Measurements from ENCODE around the gene KPNA3. TPM values are rescaled to one million over a fixed set of nuclear protein-coding genes. Genes with fewer than 3 reads are reported as not detected.

Gene KPNA3
- total RNA-seq, 1 experiment from 2014 or later, result 36.8 TPM

DNA sequence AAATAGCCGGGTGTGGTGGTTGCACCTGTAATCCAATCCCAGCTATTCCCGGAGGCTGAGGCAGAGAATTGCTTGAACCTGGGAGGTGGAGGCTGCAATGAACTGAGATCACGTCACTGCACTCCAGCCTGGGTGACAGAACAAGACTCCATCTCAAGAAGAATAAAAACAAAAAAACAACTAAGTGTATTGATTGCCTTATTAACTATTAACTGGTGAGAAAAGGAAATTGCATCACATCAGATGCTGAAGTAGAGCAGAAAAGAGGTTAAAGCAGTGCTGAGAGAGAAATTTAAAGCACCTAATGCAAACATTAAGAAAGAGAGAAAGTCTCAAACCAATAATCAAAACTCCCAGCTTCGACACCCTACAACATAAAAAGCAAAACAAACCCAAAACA is 38.3 kb downstream of the KPNA3 start:
- ATAC-seq, result no peak
- Histone ChIP-seq H3K4me1 (ENCODE audit: control insufficient read depth, insufficient read depth, low read length) (no peaks in the 10 kb centered on the region), H3K9me3 (ENCODE audit: control insufficient read depth, insufficient read depth, low read depth, low read length) (no peaks in the 10 kb centered on the region), H3K36me3 (ENCODE audit: control insufficient read depth, insufficient read depth, low read length) (no peaks in the 10 kb centered on the region), H3K4me3 (ENCODE audit: low read depth in 2 of 2, low read length in 2 of 2) (no peak overlapping the region), H3K27me3 (ENCODE audit: control insufficient read depth, insufficient read depth, low read length) (no peaks in the 10 kb centered on the region), H3K27ac (ENCODE audit: low read length) (no peak overlapping the region)
- no TSS peak for BruUV-seq (replicated peaks)
- TF ChIP-seq SIN3A (IDR thresholded peaks at IDR 0.05; ENCODE audit: borderline replicate concordance, insufficient read depth, low read depth, low read length) (no peak), TCF7L2 (IDR thresholded peaks at IDR 0.05; ENCODE audit: low read depth, low read length) (no peak), POLR2AphosphoS5 (IDR thresholded peaks at IDR 0.05; ENCODE audit: low read depth, low read length) (no peak)
- TF ChIP-seq, protein P1, sequence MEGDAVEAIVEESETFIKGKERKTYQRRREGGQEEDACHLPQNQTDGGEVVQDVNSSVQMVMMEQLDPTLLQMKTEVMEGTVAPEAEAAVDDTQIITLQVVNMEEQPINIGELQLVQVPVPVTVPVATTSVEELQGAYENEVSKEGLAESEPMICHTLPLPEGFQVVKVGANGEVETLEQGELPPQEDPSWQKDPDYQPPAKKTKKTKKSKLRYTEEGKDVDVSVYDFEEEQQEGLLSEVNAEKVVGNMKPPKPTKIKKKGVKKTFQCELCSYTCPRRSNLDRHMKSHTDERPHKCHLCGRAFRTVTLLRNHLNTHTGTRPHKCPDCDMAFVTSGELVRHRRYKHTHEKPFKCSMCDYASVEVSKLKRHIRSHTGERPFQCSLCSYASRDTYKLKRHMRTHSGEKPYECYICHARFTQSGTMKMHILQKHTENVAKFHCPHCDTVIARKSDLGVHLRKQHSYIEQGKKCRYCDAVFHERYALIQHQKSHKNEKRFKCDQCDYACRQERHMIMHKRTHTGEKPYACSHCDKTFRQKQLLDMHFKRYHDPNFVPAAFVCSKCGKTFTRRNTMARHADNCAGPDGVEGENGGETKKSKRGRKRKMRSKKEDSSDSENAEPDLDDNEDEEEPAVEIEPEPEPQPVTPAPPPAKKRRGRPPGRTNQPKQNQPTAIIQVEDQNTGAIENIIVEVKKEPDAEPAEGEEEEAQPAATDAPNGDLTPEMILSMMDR (IDR thresholded peaks at IDR 0.05), result no peak
- TF ChIP-seq, protein P2, sequence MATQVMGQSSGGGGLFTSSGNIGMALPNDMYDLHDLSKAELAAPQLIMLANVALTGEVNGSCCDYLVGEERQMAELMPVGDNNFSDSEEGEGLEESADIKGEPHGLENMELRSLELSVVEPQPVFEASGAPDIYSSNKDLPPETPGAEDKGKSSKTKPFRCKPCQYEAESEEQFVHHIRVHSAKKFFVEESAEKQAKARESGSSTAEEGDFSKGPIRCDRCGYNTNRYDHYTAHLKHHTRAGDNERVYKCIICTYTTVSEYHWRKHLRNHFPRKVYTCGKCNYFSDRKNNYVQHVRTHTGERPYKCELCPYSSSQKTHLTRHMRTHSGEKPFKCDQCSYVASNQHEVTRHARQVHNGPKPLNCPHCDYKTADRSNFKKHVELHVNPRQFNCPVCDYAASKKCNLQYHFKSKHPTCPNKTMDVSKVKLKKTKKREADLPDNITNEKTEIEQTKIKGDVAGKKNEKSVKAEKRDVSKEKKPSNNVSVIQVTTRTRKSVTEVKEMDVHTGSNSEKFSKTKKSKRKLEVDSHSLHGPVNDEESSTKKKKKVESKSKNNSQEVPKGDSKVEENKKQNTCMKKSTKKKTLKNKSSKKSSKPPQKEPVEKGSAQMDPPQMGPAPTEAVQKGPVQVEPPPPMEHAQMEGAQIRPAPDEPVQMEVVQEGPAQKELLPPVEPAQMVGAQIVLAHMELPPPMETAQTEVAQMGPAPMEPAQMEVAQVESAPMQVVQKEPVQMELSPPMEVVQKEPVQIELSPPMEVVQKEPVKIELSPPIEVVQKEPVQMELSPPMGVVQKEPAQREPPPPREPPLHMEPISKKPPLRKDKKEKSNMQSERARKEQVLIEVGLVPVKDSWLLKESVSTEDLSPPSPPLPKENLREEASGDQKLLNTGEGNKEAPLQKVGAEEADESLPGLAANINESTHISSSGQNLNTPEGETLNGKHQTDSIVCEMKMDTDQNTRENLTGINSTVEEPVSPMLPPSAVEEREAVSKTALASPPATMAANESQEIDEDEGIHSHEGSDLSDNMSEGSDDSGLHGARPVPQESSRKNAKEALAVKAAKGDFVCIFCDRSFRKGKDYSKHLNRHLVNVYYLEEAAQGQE (IDR thresholded peaks at IDR 0.05; ENCODE audit: insufficient read depth in 1 of 2, low read depth in 2 of 2, low read length in 1 of 2), result no peak
- intact Hi-C loops (cut with micrococcal nuclease; ENCODE audit: unreplicated experiment) (no loop called here), in situ Hi-C loops (cut with HindIII; ENCODE audit: low pct_unique_long_range_greater_than_20kb, low sequenced_read_pairs) (no loop called here)
- DNase-seq (ENCODE audit: low read depth, low spot score), result no peak
- ChIA-PET CTCF (no interaction called here), POLR2A (no interaction called here)

DNA sequence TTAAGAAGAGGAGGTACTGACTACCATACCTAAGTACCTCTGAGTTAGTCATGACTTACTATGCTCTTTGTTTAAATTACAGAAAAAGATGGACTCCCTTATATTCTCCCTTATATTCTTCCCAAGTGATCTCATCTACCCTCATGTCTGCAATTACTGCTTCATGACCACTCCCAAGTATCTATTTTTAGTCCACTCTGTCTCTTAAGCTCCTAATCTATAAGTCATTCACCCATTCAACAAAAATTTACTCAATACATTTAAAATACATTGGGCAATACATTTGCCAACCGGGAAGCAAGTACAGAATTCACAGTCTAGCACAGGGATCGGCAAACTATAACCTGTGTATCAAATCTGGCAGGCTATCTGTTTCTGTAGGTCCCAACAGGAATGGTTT is 42.6 kb downstream of the KPNA3 start:
- Histone ChIP-seq H3K4me3 (ENCODE audit: low read depth in 2 of 2, low read length in 2 of 2) (no peak overlapping the region), H3K4me1 (ENCODE audit: control insufficient read depth, insufficient read depth, low read length) (no peaks in the 10 kb centered on the region), H3K9me3 (ENCODE audit: control insufficient read depth, insufficient read depth, low read depth, low read length) (no peaks in the 10 kb centered on the region), H3K36me3 (ENCODE audit: control insufficient read depth, insufficient read depth, low read length) (no peaks in the 10 kb centered on the region), H3K27ac (ENCODE audit: low read length) (no peak overlapping the region), H3K27me3 (ENCODE audit: control insufficient read depth, insufficient read depth, low read length) (no peaks in the 10 kb centered on the region)
- no TSS peak for BruUV-seq (replicated peaks)
- CTCF ChIA-PET, result no interaction called here
- POLR2A ChIA-PET, result no interaction called here
- ATAC-seq (no peak), DNase-seq (ENCODE audit: low read depth, low spot score) (no peak)
- intact Hi-C loops (cut with micrococcal nuclease; ENCODE audit: unreplicated experiment), result no loop called here
- TF ChIP-seq SIN3A (IDR thresholded peaks at IDR 0.05; ENCODE audit: borderline replicate concordance, insufficient read depth, low read depth, low read length), result no peak
- TF ChIP-seq, protein P2 (IDR thresholded peaks at IDR 0.05; ENCODE audit: insufficient read depth in 1 of 2, low read depth in 2 of 2, low read length in 1 of 2), result no peak
- in situ Hi-C loops (cut with HindIII; ENCODE audit: low pct_unique_long_range_greater_than_20kb, low sequenced_read_pairs), result no loop called here

Measured in Panc1 (cell line).